ENCODE results near the gene LYRM4. TPM values are rescaled to one million over a fixed set of nuclear protein-coding genes. Genes with fewer than 3 reads are reported as not detected.
"Not testable (repeated sequence)": the region's sequence is repeated elsewhere in the genome, so short reads cannot be mapped to it uniquely, and the experiment has no call there.

LYRM4 gene
- total RNA-seq, 1 donor from 2014 or later: 8.3 TPM

GRCh38 chr6:5139828-5140771 is 120.7 kb downstream of the LYRM4 start:
- no peak for DNase-seq

GRCh38 chr6:5138995-5139827 is 121.5 kb downstream of the LYRM4 start:
- no peak for DNase-seq

- no peak for DNase-seq
Observed at GRCh38 chr6:5136851-5137250, 123.9 kb downstream of the LYRM4 start.

- peak; percentile 30 for DNase-seq
Observed at GRCh38 chr6:5135788-5136376, 124.9 kb downstream of the LYRM4 start.

- DNase-seq: no peak
Observed at GRCh38 chr6:5133943-5134342, 126.8 kb downstream of the LYRM4 start.

GRCh38 chr6:5132731-5133130 is 128.0 kb downstream of the LYRM4 start:
- DNase-seq: peak; percentile 70

DNA sequence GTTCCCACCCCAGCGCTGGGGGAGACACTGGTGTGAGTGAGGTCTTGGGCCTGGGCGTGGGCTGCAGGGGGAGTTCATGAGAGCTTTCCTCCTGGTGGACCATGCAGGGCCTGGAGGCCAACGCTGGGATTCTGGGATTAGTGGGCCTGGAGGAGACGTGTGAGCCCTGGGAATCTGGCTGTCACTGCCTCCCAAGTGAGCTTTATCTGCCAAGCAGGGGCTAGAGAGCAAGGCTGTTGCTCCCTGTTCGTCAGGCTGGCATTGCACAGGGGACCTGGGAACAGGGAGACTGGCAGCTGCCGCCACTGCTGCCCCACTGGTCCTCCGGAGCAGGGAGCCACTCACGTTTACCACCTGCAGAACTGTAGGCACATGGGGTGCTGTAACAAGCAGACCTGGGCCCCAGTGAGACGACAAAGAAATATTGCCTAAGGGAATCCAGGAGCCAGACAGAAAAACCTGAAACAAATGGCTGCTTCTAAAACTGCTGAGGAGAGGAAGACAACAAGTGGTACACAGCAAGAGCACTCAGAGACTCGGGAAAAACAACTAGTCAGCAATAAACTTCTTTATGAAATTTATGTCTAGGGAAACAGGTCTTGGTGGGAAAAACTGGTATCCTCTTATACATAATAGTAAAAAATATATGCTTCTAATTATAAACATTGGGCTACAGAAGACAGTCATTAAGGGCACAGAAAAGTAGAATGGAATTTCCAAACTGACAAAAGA is 130.4 kb downstream of the LYRM4 start:
- DNase-seq: no peak

DNA sequence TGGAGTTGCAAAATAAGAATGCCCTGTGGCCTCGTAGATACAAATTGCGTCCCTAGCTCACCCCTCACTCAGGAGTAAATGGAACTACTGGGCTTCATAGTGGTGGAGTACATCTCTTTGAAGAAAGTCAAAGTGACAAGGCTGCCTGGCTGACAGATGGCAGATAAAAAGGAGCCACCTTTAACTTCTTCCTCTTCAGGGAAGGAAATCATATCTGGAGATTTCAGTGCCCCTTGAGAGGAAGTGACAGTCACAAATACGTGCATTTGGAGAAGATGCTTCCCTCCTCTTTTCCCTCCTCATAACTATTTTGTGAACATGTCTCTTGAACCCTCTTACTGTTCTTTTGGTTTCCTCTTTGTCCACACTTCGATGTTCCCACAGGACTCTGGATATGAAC is 132.4 kb downstream of the LYRM4 start:
- DNase-seq: no peak

- no peak for DNase-seq
Observed at GRCh38 chr6:5127106-5127687, 133.6 kb downstream of the LYRM4 start.

DNA sequence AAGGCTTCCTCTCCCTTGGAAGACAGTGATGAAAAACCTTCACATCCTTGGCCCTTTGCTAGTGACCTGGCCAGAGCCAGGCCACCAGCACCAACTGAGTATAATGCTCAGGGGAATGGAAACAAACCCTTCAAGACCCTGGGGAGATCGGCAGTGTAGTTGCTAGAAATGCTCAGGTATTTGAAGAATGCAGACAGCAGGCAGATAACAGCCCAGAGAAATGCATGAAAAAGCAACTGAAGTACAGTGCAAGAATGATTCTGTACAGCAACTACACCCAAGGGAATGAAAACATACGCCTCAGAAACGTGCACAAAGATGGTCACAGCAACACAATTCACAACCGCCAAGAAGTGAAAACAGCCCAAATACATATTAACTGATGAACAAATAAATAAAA is 134.5 kb downstream of the LYRM4 start:
- no peak for DNase-seq

- no peak for DNase-seq
Observed at GRCh38 chr6:5125152-5126006, 135.4 kb downstream of the LYRM4 start.

- DNase-seq: no peak
Observed at GRCh38 chr6:5124526-5124925, 136.2 kb downstream of the LYRM4 start.

GRCh38 chr6:5123296-5124143 is 137.2 kb downstream of the LYRM4 start:
- peak; percentile 75 for DNase-seq

DNA sequence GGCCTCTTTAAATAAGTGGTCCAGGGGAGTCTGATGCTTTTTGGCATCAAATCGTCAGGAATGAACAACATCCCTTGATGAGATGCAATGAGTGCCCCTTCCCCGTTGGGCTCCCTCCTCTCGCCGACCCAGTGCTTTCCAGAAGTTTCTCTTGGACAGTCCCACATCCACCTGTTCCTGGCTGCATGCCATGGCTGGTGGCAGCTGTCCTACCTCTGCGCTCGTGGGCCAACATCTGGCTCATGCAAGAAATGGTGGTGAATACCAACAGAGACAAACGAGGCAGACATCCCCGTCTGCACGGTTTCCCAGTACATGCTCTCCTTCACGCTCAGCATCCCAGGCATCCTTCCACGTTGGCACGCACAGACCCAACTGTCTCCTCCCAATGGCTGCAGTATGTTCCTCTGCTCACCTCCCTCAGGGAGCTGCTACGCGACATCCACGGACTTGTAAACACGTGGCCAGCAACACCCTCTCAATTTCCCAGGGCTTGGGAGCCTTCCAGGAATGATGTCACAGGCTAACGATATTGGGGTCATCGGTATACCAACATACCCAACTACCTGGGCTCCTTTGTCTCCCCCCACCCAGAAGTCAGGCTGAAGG is 138.1 kb downstream of the LYRM4 start:
- DNase-seq: no peak

DNA sequence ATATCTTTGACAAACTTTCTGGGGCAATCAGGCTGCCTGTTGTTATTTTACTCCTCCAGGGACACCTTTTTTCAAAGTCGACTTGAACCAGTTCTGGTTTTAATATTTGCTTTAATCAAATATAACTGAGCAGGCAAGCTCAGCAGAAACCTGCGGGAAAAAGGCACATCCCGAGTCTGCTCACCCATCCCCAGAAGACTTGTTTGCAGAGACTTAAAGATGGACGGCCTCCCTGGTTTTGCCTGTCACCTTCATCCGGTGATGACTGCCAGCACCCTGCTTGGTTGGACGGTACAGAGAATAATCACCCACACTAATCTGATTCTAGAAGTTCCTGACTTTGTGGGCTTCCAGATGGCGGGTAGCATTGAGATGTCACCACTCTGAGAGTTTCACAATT is 138.8 kb downstream of the LYRM4 start:
- no peak for DNase-seq

DNA sequence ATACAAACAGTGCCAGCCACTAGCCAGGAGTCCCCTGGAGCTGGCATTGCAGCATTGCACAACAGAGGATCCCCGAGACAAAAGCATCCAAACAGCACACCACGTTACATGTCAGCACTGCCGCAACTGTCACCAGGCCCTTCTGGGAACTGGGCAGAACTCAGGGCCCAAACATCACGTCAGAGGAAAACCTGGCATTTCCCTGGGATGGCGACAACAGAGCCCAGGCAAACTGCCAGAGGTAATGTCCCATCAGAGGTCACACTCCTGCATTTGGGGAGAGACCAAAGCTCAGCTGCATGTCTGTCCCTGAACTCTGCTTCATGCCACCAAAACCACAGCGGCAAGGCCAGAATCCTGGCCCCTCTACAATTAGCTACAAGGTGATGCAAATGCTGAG is 139.3 kb downstream of the LYRM4 start:
- DNase-seq: no peak

DNA sequence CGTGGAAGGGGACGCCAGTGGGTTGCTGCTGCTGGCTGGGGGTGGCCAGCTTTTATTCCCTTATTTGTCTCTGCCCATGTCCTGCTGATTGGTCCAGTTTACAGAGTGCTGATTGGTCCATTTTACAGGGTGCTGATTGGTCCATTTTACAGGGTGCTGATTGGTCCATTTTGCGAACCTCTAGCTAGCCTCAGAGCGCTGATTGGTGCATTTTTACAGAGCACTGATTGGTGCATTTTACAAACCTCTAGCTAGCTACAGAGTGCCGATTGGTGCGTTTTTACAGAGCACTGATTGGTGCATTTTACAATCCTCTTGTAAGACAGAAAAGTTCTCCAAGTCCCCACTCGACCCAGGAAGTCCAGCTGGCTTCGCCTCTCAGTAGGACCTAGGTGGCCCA is 140.2 kb downstream of the LYRM4 start:
- DNase-seq: not testable (repeated sequence)

DNA sequence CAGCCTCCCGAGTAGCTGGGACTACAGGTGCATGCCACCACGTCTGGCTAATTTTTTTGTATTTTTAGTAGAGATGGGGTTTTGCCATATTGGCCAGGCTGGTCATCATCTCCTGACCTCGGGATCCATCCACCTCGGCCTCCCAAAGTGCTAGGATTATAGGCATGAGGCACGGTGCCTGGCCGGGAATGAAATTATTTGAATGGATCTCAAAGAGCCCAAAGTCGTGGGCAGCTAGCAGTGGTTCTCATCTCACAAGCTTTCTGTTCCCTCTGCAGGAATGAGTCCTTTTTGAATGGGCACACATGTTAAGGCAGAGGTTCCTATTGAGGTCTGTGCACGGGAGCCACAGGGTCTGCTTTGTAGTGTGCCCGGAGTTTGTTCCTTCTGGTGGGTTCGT is 140.7 kb downstream of the LYRM4 start:
- DNase-seq: no peak

All from tongue (tissue), 2 donors.